Left lung (tissue), 10 donors: ENCODE results near the gene HARS2. TPM values are rescaled to one million over a fixed set of nuclear protein-coding genes. Genes with fewer than 3 reads are reported as not detected.

Experiments used
- ATAC-seq: fragments of 200-7000 bp; cut with Tn5 transposase; one replicate; pipeline ENCODE4 v1.9.1; 2020; ENCODE audit warnings: moderate library complexity
- DNase-seq, 4 donors: peaks; one replicate each; pipeline ENCODE4 v3.0.0-alpha.2; 2013 to 2020
- H3K27ac ChIP-seq, 2 donors: fragments of 200-600 bp; sonication (generic) in 1 of 2; one replicate each; pipeline versions ENCODE4 v1.5.0 to v1.8.0; 2020 to 2021
- H3K27me3 ChIP-seq, 2 donors: fragments of 200-600 bp; sonication (generic) in 1 of 2; one replicate each; pipeline versions ENCODE4 v1.5.0 to v1.8.0; 2020 to 2021
- H3K36me3 ChIP-seq, 2 donors: fragments of 200-600 bp; sonication (generic) in 1 of 2; one replicate each; pipeline versions ENCODE4 v1.5.0 to v1.8.0; 2020 to 2021
- H3K4me1 ChIP-seq, 2 donors: fragments of 200-600 bp; one replicate each; pipeline ENCODE4 v1.8.0; 2021
- H3K4me3 ChIP-seq, 2 donors: fragments of 200-600 bp; sonication (generic) in 1 of 2; one replicate each; pipeline versions ENCODE4 v1.5.0 to v1.8.0; 2020 to 2021; ENCODE audit warnings: mild to moderate bottlenecking in 1 of 2
- H3K9me3 ChIP-seq, 2 donors: fragments of 200-600 bp; sonication (generic) in 1 of 2; one replicate each; pipeline versions ENCODE4 v1.5.0 to v1.8.0; 2020 to 2021
- intact Hi-C, 2 donors: fragments of 100-400 bp; cut with DNase I; formaldehyde crosslinking; loops; one replicate each; pipeline versions ENCODE4 v1.11.2 to v1.14.2; 2022
- polyA plus RNA-seq, 6 donors: library from polyadenylated mRNA; unstranded; fragments of 120-200 nt; gene quantifications; one replicate each; pipeline ENCODE4 v1.2.1, GENCODE V29; 2013; ENCODE audit not compliant: insufficient read length in 6 of 6
- total RNA-seq, 2 donors: library from RNA; stranded (reverse); fragmentation: NEBNext Ultra II Directional; extraction: Animal tissue kit (Norgen Biotek cat#: 25700); gene quantifications; one replicate each; pipeline ENCODE4 v1.2.1, GENCODE V29; 2021
- TF ChIP-seq, protein P1 (sequence below), 2 donors: fragments of 200-600 bp; sonication (generic) in 1 of 2; IDR thresholded peaks; one replicate each; pipeline versions ENCODE4 v1.5.0 to v1.8.0; 2021; ENCODE audit warnings: antibody characterized with exemption in 2 of 2
- donor health status: DM: no; HTN: yes; CAD: no.
- donor health status: DM: no; HTN: no; CAD: no.

The HARS2 gene
- total and polyA plus RNA-seq, 8 donors: 23.4 to 57.4 (median 50.1) TPM

GRCh38 chr5:140678993-140679392 is 12.3 kb upstream of the HARS2 start:
- intact Hi-C loops: no loop called here
- Histone ChIP-seq H3K4me3 (no peak overlapping the region), H3K27me3 (no peaks in the 10 kb centered on the region), H3K4me1 (no peaks in the 10 kb centered on the region), H3K27ac (no peak overlapping the region), H3K9me3 (no peaks in the 10 kb centered on the region), H3K36me3 (peaks cover 0 to 98% of the 10 kb centered on the region in 2 donors)
- ATAC-seq (no peak), DNase-seq (no peak)
- TF ChIP-seq, protein P1, sequence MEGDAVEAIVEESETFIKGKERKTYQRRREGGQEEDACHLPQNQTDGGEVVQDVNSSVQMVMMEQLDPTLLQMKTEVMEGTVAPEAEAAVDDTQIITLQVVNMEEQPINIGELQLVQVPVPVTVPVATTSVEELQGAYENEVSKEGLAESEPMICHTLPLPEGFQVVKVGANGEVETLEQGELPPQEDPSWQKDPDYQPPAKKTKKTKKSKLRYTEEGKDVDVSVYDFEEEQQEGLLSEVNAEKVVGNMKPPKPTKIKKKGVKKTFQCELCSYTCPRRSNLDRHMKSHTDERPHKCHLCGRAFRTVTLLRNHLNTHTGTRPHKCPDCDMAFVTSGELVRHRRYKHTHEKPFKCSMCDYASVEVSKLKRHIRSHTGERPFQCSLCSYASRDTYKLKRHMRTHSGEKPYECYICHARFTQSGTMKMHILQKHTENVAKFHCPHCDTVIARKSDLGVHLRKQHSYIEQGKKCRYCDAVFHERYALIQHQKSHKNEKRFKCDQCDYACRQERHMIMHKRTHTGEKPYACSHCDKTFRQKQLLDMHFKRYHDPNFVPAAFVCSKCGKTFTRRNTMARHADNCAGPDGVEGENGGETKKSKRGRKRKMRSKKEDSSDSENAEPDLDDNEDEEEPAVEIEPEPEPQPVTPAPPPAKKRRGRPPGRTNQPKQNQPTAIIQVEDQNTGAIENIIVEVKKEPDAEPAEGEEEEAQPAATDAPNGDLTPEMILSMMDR (IDR thresholded peaks at IDR 0.05): no peak

DNA sequence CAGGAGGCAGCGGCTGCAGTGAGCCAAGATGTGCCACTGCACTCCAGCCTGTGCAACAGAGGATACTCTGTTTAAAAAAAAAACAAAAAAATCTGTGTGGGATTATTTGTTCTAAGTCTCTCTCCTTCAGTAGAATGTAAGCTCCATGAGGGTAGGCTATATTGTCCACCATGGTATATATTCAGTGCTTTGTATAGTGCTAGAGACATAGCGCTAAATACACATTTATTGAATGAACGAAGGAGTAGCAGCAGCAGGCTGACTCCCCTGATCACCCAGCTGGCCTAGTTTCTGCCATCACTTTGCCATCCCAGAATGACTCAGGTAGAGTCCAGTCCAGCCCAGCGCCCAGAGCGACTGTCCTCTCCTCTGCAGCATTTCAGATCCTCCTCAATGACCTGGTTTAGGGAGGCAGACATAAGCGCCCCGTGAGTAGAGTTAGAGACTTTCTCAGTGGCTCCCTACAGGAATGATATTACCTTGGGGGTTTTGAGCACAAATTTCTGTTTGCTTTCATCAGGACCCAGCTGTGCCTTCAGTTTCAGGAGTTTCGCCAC is 801 bp upstream of the HARS2 start:
- peak overlapping the region; percentile 69 to 73 for H3K4me3 ChIP-seq
- DNase-seq (no peak), ATAC-seq (no peak)
- H3K4me1 ChIP-seq: peaks cover 17 to 32% of the 10 kb centered on the region in 2 donors
- TF ChIP-seq, protein P1 (IDR thresholded peaks at IDR 0.05): no peak
- H3K36me3 ChIP-seq: peaks cover 0 to 42% of the 10 kb centered on the region in 2 donors
- intact Hi-C loops: no loop called here
- H3K9me3 ChIP-seq: no peaks in the 10 kb centered on the region
- H3K27ac ChIP-seq: peak overlapping the region; percentile 77 to 91
- H3K27me3 ChIP-seq: no peaks in the 10 kb centered on the region

GRCh38 chr5:140694276-140694675 is 3.0 kb downstream of the HARS2 start:
- DNase-seq: no peak
- intact Hi-C loops: no loop called here

GRCh38 chr5:140696891-140697492 is 5.7 kb downstream of the HARS2 start:
- intact Hi-C loops: no loop called here
- no peak overlapping the region for H3K4me3 ChIP-seq
- DNase-seq: no peak
- peaks cover 0 to 72% of the 10 kb centered on the region in 2 donors for H3K36me3 ChIP-seq
- no peak for ATAC-seq
- H3K4me1 ChIP-seq: peaks cover 15 to 38% of the 10 kb centered on the region in 2 donors
- no peak overlapping the region for H3K27ac ChIP-seq
- TF ChIP-seq, protein P1 (IDR thresholded peaks at IDR 0.05): no peak
- no peaks in the 10 kb centered on the region for H3K27me3 ChIP-seq
- no peaks in the 10 kb centered on the region for H3K9me3 ChIP-seq

More at GRCh38 chr5:140694276-140694675, 3.0 kb downstream of the HARS2 start:
- H3K27ac ChIP-seq: no peak overlapping the region
- no peak for ATAC-seq
- TF ChIP-seq, protein P1 (IDR thresholded peaks at IDR 0.05): no peak
- peaks cover 17 to 32% of the 10 kb centered on the region in 2 donors for H3K4me1 ChIP-seq
- no peak overlapping the region for H3K4me3 ChIP-seq
- no peaks in the 10 kb centered on the region for H3K9me3 ChIP-seq
- peaks cover 0 to 60% of the 10 kb centered on the region in 2 donors for H3K36me3 ChIP-seq
- no peaks in the 10 kb centered on the region for H3K27me3 ChIP-seq
